PC-9 (cell line): Measurements from ENCODE around the gene EFCAB7. TPM values are rescaled to one million over a fixed set of nuclear protein-coding genes. Genes with fewer than 3 reads are reported as not detected.

Experiments used
- BruUV-seq: library from RNA; stranded (reverse); fragments of 400-500 nt; replicated peaks from 2 replicates; lab custom pipeline; 2021; lab: Mats Ljungman, UMichigan
- CTCF ChIA-PET: fragments of 300-600 bp; sonication (Branson Sonifier 250); formaldehyde crosslinking; loops from one replicate; lab custom pipeline; 2022; ENCODE audit warnings: antibody characterized with exemption; lab: Charles Lee
- POLR2A ChIA-PET: fragments of 300-600 bp; sonication (Branson Sonifier 250); formaldehyde crosslinking; loops from one replicate; lab custom pipeline; 2022; ENCODE audit warnings: antibody characterized with exemption; ENCODE audit not compliant: unreplicated experiment; lab: Charles Lee
- DNase-seq, 2 experiments: peaks; one replicate each; pipeline versions ENCODE4 v3.0.0 to v3.0.0-alpha.2; 2015 to 2022; ENCODE audit warnings: mixed read lengths in 1 of 2
- H2AFZ ChIP-seq: fragments of 200-600 bp; sonication (generic); 2 replicates; pipeline ENCODE4 v1.8.1; 2017; ENCODE audit warnings: antibody characterized with exemption
- H3F3A ChIP-seq: fragments of 200-600 bp; sonication (generic); 2 replicates; pipeline ENCODE4 v1.8.1; 2017; ENCODE audit warnings: antibody characterized with exemption, mild to moderate bottlenecking, low read depth; ENCODE audit not compliant: insufficient read depth
- H3K27ac ChIP-seq: fragments of 200-600 bp; sonication (generic); 2 replicates; pipeline ENCODE4 v1.6.1; 2016; ENCODE audit warnings: mixed run types
- H3K27me3 ChIP-seq: fragments of 200-600 bp; sonication (generic); 2 replicates; pipeline ENCODE4 v1.6.1; 2016; ENCODE audit warnings: low read depth, mixed run types; ENCODE audit not compliant: insufficient read depth
- H3K36me3 ChIP-seq: fragments of 200-600 bp; sonication (generic); 2 replicates; pipeline ENCODE4 v1.6.1; 2016; ENCODE audit warnings: low read depth, mixed run types
- H3K4me1 ChIP-seq: fragments of 200-600 bp; sonication (generic); replicated peaks from 2 replicates; pipeline ENCODE4 v1.6.1; 2016; ENCODE audit warnings: mixed run types; ENCODE audit not compliant: insufficient read depth
- H3K4me2 ChIP-seq: fragments of 200-600 bp; sonication (generic); 2 replicates; pipeline ENCODE4 v1.6.1; 2017; ENCODE audit warnings: mixed run types
- H3K4me3 ChIP-seq: fragments of 200-600 bp; sonication (generic); 2 replicates; pipeline ENCODE4 v1.6.1; 2016; ENCODE audit warnings: mixed run types
- H3K79me2 ChIP-seq: fragments of 200-600 bp; sonication (generic); 2 replicates; pipeline ENCODE4 v1.6.1; 2017; ENCODE audit warnings: low read depth, mixed run types
- H3K9me2 ChIP-seq: fragments of 200-600 bp; sonication (generic); 2 replicates; pipeline ENCODE4 v1.8.1; 2017; ENCODE audit warnings: mild to moderate bottlenecking; ENCODE audit not compliant: insufficient read depth
- H3K9me3 ChIP-seq: fragments of 200-600 bp; sonication (generic); 2 replicates; pipeline ENCODE4 v1.8.1; 2016; ENCODE audit warnings: low read depth; ENCODE audit not compliant: insufficient read depth
- H4K20me1 ChIP-seq: fragments of 200-600 bp; sonication (generic); 2 replicates; pipeline ENCODE4 v1.8.1; 2017; ENCODE audit not compliant: insufficient read depth
- CTCF ChIP-seq: fragments of 200-600 bp; sonication (generic); conservative IDR thresholded peaks from 2 replicates; pipeline ENCODE4 v1.6.1; 2017; ENCODE audit warnings: mixed run types, antibody characterized with exemption, mild to moderate bottlenecking, moderate library complexity
- EZH2 ChIP-seq: fragments of 200-600 bp; sonication (generic); IDR thresholded peaks from 2 replicates; pipeline ENCODE4 v1.8.0; 2017; ENCODE audit warnings: antibody characterized with exemption, low read depth
- intact Hi-C: fragments of 100-400 bp; cut with micrococcal nuclease; formaldehyde crosslinking; loops from one replicate; pipeline ENCODE4 v1.10.0; 2022; ENCODE audit not compliant: unreplicated experiment
- total RNA-seq: library from RNA; stranded (reverse); gene quantifications from 2 replicates; pipeline ENCODE4 v1.2.3, GENCODE V29; 2021

Gene EFCAB7
- total RNA-seq, 1 experiment from 2014 or later: 11.2 TPM

- intact Hi-C loops: no loop called here
- CTCF ChIA-PET: no interaction called here
Observed at GRCh38 chr1:63480057-63480456, 43.3 kb upstream of the EFCAB7 start.

GRCh38 chr1:63486629-63487028 is 36.7 kb upstream of the EFCAB7 start:
- CTCF ChIA-PET: no interaction called here
- Histone ChIP-seq H3K79me2 (no peaks in the 10 kb centered on the region), H4K20me1 (no peaks in the 10 kb centered on the region), H2AFZ (no peak overlapping the region), H3K27ac (no peak overlapping the region), H3K4me1 (no peaks in the 10 kb centered on the region), H3K9me3 (no peaks in the 10 kb centered on the region), H3K4me2 (no peak overlapping the region), H3K27me3 (no peaks in the 10 kb centered on the region), H3K9me2 (no peaks in the 10 kb centered on the region), H3F3A (no peaks in the 10 kb centered on the region; the same call in 1 of the 2 replicates), H3K36me3 (no peaks in the 10 kb centered on the region), H3K4me3 (no peak overlapping the region)
- intact Hi-C loops: no loop called here
- POLR2A ChIA-PET: no interaction called here
- no peak for DNase-seq
- BruUV-seq: no TSS peak
- no peak for TF ChIP-seq EZH2
- no peak for TF ChIP-seq CTCF

More at GRCh38 chr1:63480057-63480456, 43.3 kb upstream of the EFCAB7 start:
- no peaks in the 10 kb centered on the region for H3K36me3 ChIP-seq
- H3K27ac ChIP-seq: no peak overlapping the region
- no peaks in the 10 kb centered on the region for H3K4me1 ChIP-seq
- no peaks in the 10 kb centered on the region for H3K27me3 ChIP-seq
- H3K4me2 ChIP-seq: no peak overlapping the region
- TF ChIP-seq CTCF (no peak), EZH2 (no peak)
- no peaks in the 10 kb centered on the region for H3K79me2 ChIP-seq
- H2AFZ ChIP-seq: no peak overlapping the region
- no peaks in the 10 kb centered on the region for H3K9me2 ChIP-seq
- H4K20me1 ChIP-seq: no peaks in the 10 kb centered on the region
- no peak overlapping the region for H3K4me3 ChIP-seq
- POLR2A ChIA-PET: no interaction called here
- no peaks in the 10 kb centered on the region for H3F3A ChIP-seq
- no peak for DNase-seq
- no TSS peak for BruUV-seq
- H3K9me3 ChIP-seq: no peaks in the 10 kb centered on the region

GRCh38 chr1:63487336-63488065 is 35.8 kb upstream of the EFCAB7 start:
- no peak for DNase-seq
- intact Hi-C loops: no loop called here
- H3K4me2 ChIP-seq: no peak overlapping the region
- ChIA-PET POLR2A (no interaction called here), CTCF (no interaction called here)
- H2AFZ ChIP-seq: no peak overlapping the region
- no peaks in the 10 kb centered on the region; the same call in 1 of the 2 replicates for H3F3A ChIP-seq
- H3K9me2 ChIP-seq: no peaks in the 10 kb centered on the region
- H3K79me2 ChIP-seq: no peaks in the 10 kb centered on the region
- no peaks in the 10 kb centered on the region for H3K9me3 ChIP-seq
- H3K4me3 ChIP-seq: no peak overlapping the region
- H3K36me3 ChIP-seq: no peaks in the 10 kb centered on the region
- no peaks in the 10 kb centered on the region for H3K4me1 ChIP-seq
- BruUV-seq: no TSS peak
- H4K20me1 ChIP-seq: no peaks in the 10 kb centered on the region
- no peak overlapping the region for H3K27ac ChIP-seq
- H3K27me3 ChIP-seq: no peaks in the 10 kb centered on the region
- TF ChIP-seq CTCF: no peak
- no peak for TF ChIP-seq EZH2
